Breast epithelium (tissue), 4 donors: Measurements from ENCODE around the gene DNAL1. TPM values are rescaled to one million over a fixed set of nuclear protein-coding genes. Genes with fewer than 3 reads are reported as not detected.
A peak's percentile ranks its signal among the peaks of the same experiment; 100 is the strongest.

Source experiments
- DNase-seq, 2 donors: peaks; one replicate each; pipeline ENCODE4 v3.0.0-alpha.2; 2019; ENCODE audit warnings: low spot score in 2 of 2
- H3K27ac ChIP-seq, 2 donors: fragments of 200-600 bp; sonication (generic) in 1 of 2; one replicate each; pipeline ENCODE4 v1.5.1; 2016 to 2019; ENCODE audit warnings: mild to moderate bottlenecking in 1 of 2
- H3K27me3 ChIP-seq, 2 donors: fragments of 200-600 bp; sonication (generic) in 1 of 2; one replicate each; pipeline versions ENCODE4 v1.5.1 to v1.6.0; 2017 to 2019; ENCODE audit warnings: control low read depth in 1 of 2, mild to moderate bottlenecking in 1 of 2
- H3K36me3 ChIP-seq: fragments of 200-600 bp; one replicate; pipeline ENCODE4 v1.5.1; 2019
- H3K4me1 ChIP-seq, 2 donors: fragments of 200-600 bp; sonication (generic); one replicate each; pipeline ENCODE4 v1.5.1; 2016 to 2019; ENCODE audit warnings: control low read depth in 1 of 2
- H3K4me3 ChIP-seq, 3 donors: fragments of 200-600 bp; sonication (generic); 1 replicate in 2 of 3; 2 replicates in 1 of 3; pipeline ENCODE4 v1.5.1; 2016 to 2019; ENCODE audit warnings: mild to moderate bottlenecking in 3 of 3, moderate library complexity in 2 of 3
- H3K9me3 ChIP-seq, 2 donors: fragments of 200-600 bp; sonication (generic) in 1 of 2; one replicate each; pipeline ENCODE4 v1.5.1; 2016 to 2019; ENCODE audit warnings: control low read depth in 1 of 2
- POLR2A ChIP-seq: fragments of 450-650 bp; IDR thresholded peaks from one replicate; pipeline ENCODE4 v1.6.1; 2016; ENCODE audit warnings: antibody characterized with exemption, mild to moderate bottlenecking, moderate library complexity
- POLR2AphosphoS5 ChIP-seq, 3 donors: sonication (generic); formaldehyde crosslinking; IDR thresholded peaks; one replicate each; pipeline ENCODE4 v1.6.1; 2017; ENCODE audit warnings: antibody characterized with exemption in 3 of 3
- intact Hi-C: fragments of 100-400 bp; cut with DNase I; formaldehyde crosslinking; loops from one replicate; pipeline ENCODE4 v1.15.1; 2023; ENCODE audit warnings: low total_unique reads
- total RNA-seq, 3 donors: library from RNA; depleted of rRNA; stranded (reverse); fragments of >200 nt; gene quantifications; one replicate each; pipeline ENCODE4 v1.1.0, GENCODE V29; 2016
- TF ChIP-seq, protein P1 (sequence below), 3 donors: fragments of 450-650 bp; IDR thresholded peaks; one replicate each; pipeline ENCODE4 v1.5.1; 2016 to 2017; ENCODE audit warnings: antibody characterized with exemption in 3 of 3, mild to moderate bottlenecking in 3 of 3, moderate library complexity in 3 of 3

Gene DNAL1
- total RNA-seq, 3 donors from 2014 or later: 6.1 to 12.8 (median 10.5) TPM

DNA sequence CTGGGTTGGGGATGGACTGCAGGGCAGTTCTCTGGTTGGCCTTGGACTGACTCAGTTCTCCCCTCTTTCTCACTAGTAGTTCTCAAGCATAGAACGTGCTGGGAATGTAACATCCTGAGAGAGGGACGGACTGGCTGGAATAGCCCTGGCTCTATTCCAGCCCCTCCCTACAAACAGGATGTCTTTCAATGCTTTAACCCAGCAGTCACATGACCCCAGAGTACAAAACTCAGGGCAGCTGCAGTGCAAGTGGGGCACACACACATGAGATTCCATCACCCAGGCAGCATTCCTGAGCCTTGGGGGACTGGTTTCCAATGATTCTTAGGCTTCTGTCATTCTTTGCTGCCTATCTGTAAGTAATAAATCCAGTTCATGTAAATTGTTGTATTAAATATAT is 34.1 kb upstream of the DNAL1 start:
- Histone ChIP-seq H3K9me3 (no peaks in the 10 kb centered on the region), H3K27me3 (no peaks in the 10 kb centered on the region), H3K4me1 (no peaks in the 10 kb centered on the region), H3K4me3 (no peak overlapping the region), H3K27ac (no peak overlapping the region), H3K36me3 (no peaks in the 10 kb centered on the region)
- DNase-seq: no peak
- TF ChIP-seq POLR2A (no peak), POLR2AphosphoS5 (IDR thresholded peaks at IDR 0.05) (no peak)
- TF ChIP-seq, protein P1, sequence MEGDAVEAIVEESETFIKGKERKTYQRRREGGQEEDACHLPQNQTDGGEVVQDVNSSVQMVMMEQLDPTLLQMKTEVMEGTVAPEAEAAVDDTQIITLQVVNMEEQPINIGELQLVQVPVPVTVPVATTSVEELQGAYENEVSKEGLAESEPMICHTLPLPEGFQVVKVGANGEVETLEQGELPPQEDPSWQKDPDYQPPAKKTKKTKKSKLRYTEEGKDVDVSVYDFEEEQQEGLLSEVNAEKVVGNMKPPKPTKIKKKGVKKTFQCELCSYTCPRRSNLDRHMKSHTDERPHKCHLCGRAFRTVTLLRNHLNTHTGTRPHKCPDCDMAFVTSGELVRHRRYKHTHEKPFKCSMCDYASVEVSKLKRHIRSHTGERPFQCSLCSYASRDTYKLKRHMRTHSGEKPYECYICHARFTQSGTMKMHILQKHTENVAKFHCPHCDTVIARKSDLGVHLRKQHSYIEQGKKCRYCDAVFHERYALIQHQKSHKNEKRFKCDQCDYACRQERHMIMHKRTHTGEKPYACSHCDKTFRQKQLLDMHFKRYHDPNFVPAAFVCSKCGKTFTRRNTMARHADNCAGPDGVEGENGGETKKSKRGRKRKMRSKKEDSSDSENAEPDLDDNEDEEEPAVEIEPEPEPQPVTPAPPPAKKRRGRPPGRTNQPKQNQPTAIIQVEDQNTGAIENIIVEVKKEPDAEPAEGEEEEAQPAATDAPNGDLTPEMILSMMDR (IDR thresholded peaks at IDR 0.05): no peak
- intact Hi-C loops: no loop called here

DNA sequence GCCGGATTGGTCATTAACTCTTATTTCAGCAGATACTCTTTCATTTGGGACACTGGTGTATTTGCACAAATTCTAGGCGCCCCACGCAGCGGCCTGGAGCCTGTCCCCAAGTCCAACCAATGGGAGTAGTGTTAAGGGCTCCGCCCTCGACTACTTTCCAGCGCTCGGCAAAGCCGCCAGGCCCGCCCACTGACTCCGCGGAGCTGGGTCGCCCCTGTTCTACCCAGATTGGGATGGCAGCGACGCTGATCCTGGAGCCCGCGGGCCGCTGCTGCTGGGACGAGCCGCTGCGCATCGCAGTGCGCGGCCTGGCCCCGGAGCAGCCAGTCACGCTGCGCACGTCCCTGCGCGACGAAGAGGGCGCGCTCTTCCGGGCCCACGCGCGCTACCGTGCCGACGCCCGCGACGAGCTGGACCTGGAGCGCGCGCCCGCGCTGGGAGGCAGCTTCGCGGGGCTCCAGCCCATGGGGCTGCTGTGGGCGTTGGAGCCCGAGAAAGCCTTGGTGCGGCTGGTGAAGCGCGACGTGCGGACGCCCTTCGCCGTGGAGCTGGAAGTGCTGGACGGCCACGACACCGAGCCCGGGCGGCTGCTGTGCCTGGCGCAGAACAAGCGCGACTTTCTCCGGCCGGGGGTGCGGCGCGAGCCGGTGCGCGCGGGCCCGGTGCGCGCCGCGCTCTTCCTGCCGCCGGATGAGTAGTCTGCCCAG is 32.3 kb upstream of the DNAL1 start, which contains the start of gene ACOT6:
TSS of gene ACOT6 (plus strand) at position 179 of the 707 bp plus-strand sequence. CDS start at position 234, 55 bp downstream.
- Histone ChIP-seq H3K9me3 (no peaks in the 10 kb centered on the region), H3K27me3 (no peaks in the 10 kb centered on the region), H3K27ac (peak within 1 kb of the TSS; percentile 72 to 90), H3K36me3 (no peaks in the 10 kb centered on the region), H3K4me1 (no peaks in the 10 kb centered on the region), H3K4me3 (peak within 1 kb of the TSS; percentile 60 to 93 (median 60))
- intact Hi-C loops: no loop called here
- TF ChIP-seq, protein P1 (IDR thresholded peaks at IDR 0.05): no peak
- TF ChIP-seq POLR2AphosphoS5 (IDR thresholded peaks at IDR 0.05): no peak
- no peak for TF ChIP-seq POLR2A
- DNase-seq: peak; percentile 46 to 76

DNA sequence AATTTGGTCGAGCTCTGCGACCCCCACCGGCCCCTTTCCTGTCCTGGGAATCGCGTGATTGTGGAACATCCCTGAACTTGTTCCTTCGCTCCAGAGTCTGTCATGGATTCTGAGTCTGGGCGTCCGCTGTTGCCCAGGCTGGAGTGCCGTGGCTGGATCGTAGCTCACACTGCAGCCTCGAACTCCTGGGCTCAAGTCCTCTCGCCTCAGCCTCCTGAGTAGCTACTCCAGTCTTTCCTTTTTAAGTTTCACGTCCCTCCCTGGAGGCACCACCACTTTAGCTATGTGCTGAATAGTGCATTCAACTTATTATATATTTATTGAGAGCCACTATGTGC is 31.8 kb upstream of the DNAL1 start:
- intact Hi-C loops: no loop called here
- no peak for DNase-seq
- peak overlapping the region; percentile 72 to 90 for H3K27ac ChIP-seq
- no peaks in the 10 kb centered on the region for H3K9me3 ChIP-seq
- no peaks in the 10 kb centered on the region for H3K27me3 ChIP-seq
- H3K36me3 ChIP-seq: no peaks in the 10 kb centered on the region
- peak overlapping the region; percentile 60 to 93 (median 60) for H3K4me3 ChIP-seq
- no peaks in the 10 kb centered on the region for H3K4me1 ChIP-seq
- TF ChIP-seq, protein P1 (IDR thresholded peaks at IDR 0.05): no peak
- TF ChIP-seq POLR2A: no peak

DNA sequence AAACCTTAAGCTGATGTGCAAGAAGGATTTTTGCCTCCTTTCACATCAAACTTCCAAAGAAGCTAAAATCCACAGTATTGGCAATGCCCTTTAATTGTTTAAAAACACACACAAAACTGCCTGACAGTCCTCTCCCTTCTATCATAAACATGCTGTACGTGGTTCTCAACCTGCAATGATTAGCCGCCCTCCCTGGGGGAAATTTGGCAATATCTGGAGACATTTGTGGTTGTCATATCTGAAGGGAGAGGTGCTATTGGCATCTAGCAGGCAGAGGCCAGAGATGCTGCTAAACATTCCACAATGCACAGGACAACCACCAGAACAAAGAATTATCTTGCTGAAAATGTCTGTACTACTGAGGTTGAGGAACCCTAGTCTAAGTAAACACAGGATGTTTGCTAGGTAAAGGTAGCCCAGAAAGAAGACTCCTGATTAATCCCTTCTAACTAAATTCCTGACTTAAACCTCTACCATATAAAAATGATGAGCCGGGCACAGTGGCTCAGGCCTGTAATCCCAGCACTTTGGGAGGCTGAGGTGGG is 31.3 kb upstream of the DNAL1 start:
- Histone ChIP-seq H3K9me3 (no peaks in the 10 kb centered on the region), H3K27me3 (no peaks in the 10 kb centered on the region), H3K27ac (no peak overlapping the region), H3K4me3 (peak overlapping the region in 2 of 3 donors; percentile 60 to 93), H3K4me1 (no peaks in the 10 kb centered on the region), H3K36me3 (no peaks in the 10 kb centered on the region)
- DNase-seq: no peak
- no peak for TF ChIP-seq POLR2A
- TF ChIP-seq, protein P1 (IDR thresholded peaks at IDR 0.05): no peak
- intact Hi-C loops: no loop called here

DNA sequence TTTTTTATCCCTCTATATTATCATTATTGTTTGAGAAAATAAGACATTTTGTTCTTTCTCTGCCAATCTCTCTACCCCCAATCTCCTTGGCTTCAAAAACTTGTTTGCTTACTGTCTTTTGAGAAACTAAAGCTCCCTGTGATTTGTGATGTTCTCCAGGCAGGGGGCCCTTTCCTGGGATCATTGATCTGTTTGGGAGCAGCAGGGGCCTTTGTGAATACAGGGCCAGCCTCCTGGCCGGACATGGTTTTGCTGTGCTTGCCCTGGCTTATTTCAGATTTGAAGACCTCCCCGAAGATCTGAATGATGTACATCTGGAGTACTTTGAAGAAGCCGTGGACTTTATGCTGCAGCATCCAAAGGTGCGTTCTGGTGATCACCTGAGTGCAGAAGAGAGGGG is 28.0 kb upstream of the DNAL1 start:
- no peak overlapping the region for H3K27ac ChIP-seq
- no peaks in the 10 kb centered on the region for H3K9me3 ChIP-seq
- no peaks in the 10 kb centered on the region for H3K4me1 ChIP-seq
- TF ChIP-seq, protein P1 (IDR thresholded peaks at IDR 0.05): no peak
- TF ChIP-seq POLR2A (no peak), POLR2AphosphoS5 (IDR thresholded peaks at IDR 0.05) (no peak)
- no peaks in the 10 kb centered on the region for H3K27me3 ChIP-seq
- DNase-seq: no peak
- no peak overlapping the region for H3K4me3 ChIP-seq
- H3K36me3 ChIP-seq: no peaks in the 10 kb centered on the region
- intact Hi-C loops: loop anchor here (5.0 kb wide), 1 partner anchor 440 kb away; no protein-coding TSS in a partner anchor
